ENCODE results near the gene MKS1.

DNA sequence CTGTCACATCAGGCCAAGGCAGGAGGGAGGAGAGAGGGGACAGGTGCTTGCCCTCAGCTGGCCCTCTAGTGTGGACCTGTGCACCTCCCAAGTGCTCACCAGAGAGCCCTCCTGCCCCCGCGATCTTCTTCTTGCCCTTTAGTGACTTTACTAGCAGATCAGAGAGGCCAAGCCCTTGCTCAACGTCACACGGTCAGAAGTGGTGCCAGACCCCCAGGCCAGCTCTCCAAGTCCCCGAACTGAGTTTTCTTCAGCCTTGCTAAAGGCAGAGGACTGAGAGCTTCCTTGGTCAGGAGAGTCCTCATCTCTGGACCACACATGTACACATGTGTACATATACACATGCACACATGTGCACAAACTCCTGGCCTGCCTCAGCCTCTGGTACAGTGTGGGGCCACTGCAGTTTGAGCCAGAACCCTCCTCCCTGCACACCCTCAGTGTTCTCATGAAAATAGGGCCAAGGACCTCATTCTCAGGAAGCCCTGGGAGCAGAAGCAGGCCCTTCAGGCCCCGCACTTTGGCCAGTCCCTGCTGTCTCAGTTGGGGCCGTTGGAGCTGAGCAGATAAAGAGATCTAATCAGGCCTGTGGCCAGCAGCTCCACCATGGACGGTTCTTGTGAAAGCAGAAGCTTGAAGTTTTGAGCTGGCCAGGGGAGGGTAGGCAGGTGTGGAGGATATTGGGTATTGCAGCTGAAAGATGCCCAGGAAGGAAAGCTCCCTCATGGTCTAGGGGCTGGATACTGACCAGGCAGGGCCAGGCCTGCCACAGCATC lies 33.9 kb downstream of the MKS1 start:
- TF ChIP-seq NFIC (IDR thresholded peaks at IDR 0.05) (no peak), TEAD4 (IDR thresholded peaks at IDR 0.05) (no peak), CREB1 (IDR thresholded peaks at IDR 0.05; ENCODE audit: low read depth) (no peak), TCF12 (IDR thresholded peaks at IDR 0.05; ENCODE audit: low read depth) (no peak), YY1 (IDR thresholded peaks at IDR 0.05; ENCODE audit: low read depth) (no peak), EP300 (IDR thresholded peaks at IDR 0.05; ENCODE audit: borderline replicate concordance) (no peak), TAF1 (IDR thresholded peaks at IDR 0.05; ENCODE audit: low read depth) (no peak), RAD21 (IDR thresholded peaks at IDR 0.05; ENCODE audit: low read depth) (no peak), CEBPB (IDR thresholded peaks at IDR 0.05) (no peak), FOXM1 (IDR thresholded peaks at IDR 0.05; ENCODE audit: borderline replicate concordance, low read depth) (no peak), EGR1 (IDR thresholded peaks at IDR 0.05) (no peak)
- TF ChIP-seq, protein P1, sequence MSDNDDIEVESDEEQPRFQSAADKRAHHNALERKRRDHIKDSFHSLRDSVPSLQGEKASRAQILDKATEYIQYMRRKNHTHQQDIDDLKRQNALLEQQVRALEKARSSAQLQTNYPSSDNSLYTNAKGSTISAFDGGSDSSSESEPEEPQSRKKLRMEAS (IDR thresholded peaks at IDR 0.05), result no peak

All from Ishikawa (cell line).